ENCODE results near the gene DPYD.

The DPYD gene

GRCh38 chr1:97414682-97415312, 506.0 kb downstream of the DPYD start:
- no peak for DNase-seq

GRCh38 chr1:97412737-97413136, 508.1 kb downstream of the DPYD start:
- no peak for DNase-seq

- no peak for DNase-seq
Observed at GRCh38 chr1:97412166-97412565, 508.7 kb downstream of the DPYD start.

- no peak for DNase-seq
Observed at GRCh38 chr1:97396463-97396862, 524.4 kb downstream of the DPYD start.

GRCh38 chr1:97392701-97393100, 528.1 kb downstream of the DPYD start:
- DNase-seq = no peak

- no peak for DNase-seq
Observed at GRCh38 chr1:97385536-97386277, 535.1 kb downstream of the DPYD start.

- DNase-seq = no peak
Observed at GRCh38 chr1:97384294-97384968, 536.4 kb downstream of the DPYD start.

- no peak for DNase-seq
Observed at GRCh38 chr1:97383797-97384196, 537.0 kb downstream of the DPYD start.

- no peak for DNase-seq
Observed at GRCh38 chr1:97382206-97382605, 538.6 kb downstream of the DPYD start.

- DNase-seq = no peak
Observed at GRCh38 chr1:97379387-97380075, 541.3 kb downstream of the DPYD start.

GRCh38 chr1:97378596-97378995, 542.2 kb downstream of the DPYD start:
- no peak for DNase-seq

GRCh38 chr1:97377432-97378034, 543.3 kb downstream of the DPYD start:
- DNase-seq = no peak

- DNase-seq = no peak
Observed at GRCh38 chr1:97373000-97373399, 547.8 kb downstream of the DPYD start.

GRCh38 chr1:97372531-97372930, 548.3 kb downstream of the DPYD start:
- no peak for DNase-seq

- DNase-seq = no peak
Observed at GRCh38 chr1:97368296-97368695, 552.5 kb downstream of the DPYD start.

- DNase-seq = no peak
Observed at GRCh38 chr1:97366984-97367383, 553.9 kb downstream of the DPYD start.

GRCh38 chr1:97365026-97365425, 555.8 kb downstream of the DPYD start:
- DNase-seq = no peak

- DNase-seq = no peak
Observed at GRCh38 chr1:97364086-97364485, 556.7 kb downstream of the DPYD start.

GRCh38 chr1:97356309-97356708, 564.5 kb downstream of the DPYD start:
- DNase-seq = no peak

- DNase-seq = no peak
Observed at GRCh38 chr1:97352936-97353382, 567.9 kb downstream of the DPYD start.

GRCh38 chr1:97351846-97352245, 569.0 kb downstream of the DPYD start:
- DNase-seq = no peak

- no peak for DNase-seq
Observed at GRCh38 chr1:97350662-97351061, 570.2 kb downstream of the DPYD start.

GRCh38 chr1:97350241-97350640, 570.6 kb downstream of the DPYD start:
- DNase-seq = no peak
